Liver (tissue), 9 donors: Measurements from ENCODE around the gene VPS11. TPM values are rescaled to one million over a fixed set of nuclear protein-coding genes. Genes with fewer than 3 reads are reported as not detected.

ENCODE experiments used
- DNase-seq: peaks from one replicate; pipeline ENCODE4 v3.0.0-alpha.2; 2017; ENCODE audit warnings: low spot score
- H3K27ac ChIP-seq, 2 donors: one replicate each; pipeline ENCODE4 v1.7.0; 2013; ENCODE audit warnings: inconsistent platforms in 2 of 2, low read length in 2 of 2, control low read depth in 1 of 2, low read depth in 1 of 2, mild to moderate bottlenecking in 1 of 2
- H3K27me3 ChIP-seq, 4 donors: one replicate each; pipeline versions ENCODE4 v1.6.1 to v1.7.0; 2013; ENCODE audit warnings: low read length in 3 of 4, inconsistent platforms in 1 of 4, mild to moderate bottlenecking in 1 of 4, moderate library complexity in 1 of 4; ENCODE audit not compliant: control insufficient read depth in 4 of 4, insufficient read depth in 4 of 4
- H3K36me3 ChIP-seq, 4 donors: one replicate each; pipeline versions ENCODE4 v1.6.1 to v1.7.0; 2013; ENCODE audit warnings: low read length in 3 of 4, mild to moderate bottlenecking in 3 of 4, low read depth in 1 of 4, moderate library complexity in 1 of 4; ENCODE audit not compliant: control insufficient read depth in 4 of 4, insufficient read depth in 3 of 4
- H3K4me1 ChIP-seq, 4 donors: one replicate each; pipeline versions ENCODE4 v1.6.1 to v1.7.0; 2013; ENCODE audit warnings: low read length in 3 of 4, mild to moderate bottlenecking in 3 of 4, moderate library complexity in 1 of 4; ENCODE audit not compliant: control insufficient read depth in 4 of 4, insufficient read depth in 4 of 4
- H3K4me3 ChIP-seq, 3 donors: one replicate each; pipeline versions ENCODE4 v1.6.1 to v1.7.0; 2013; ENCODE audit warnings: low read length in 3 of 3, control low read depth in 1 of 3, low read depth in 1 of 3, mild to moderate bottlenecking in 1 of 3
- H3K9ac ChIP-seq, 2 donors: one replicate each; pipeline ENCODE4 v1.7.0; 2013; ENCODE audit warnings: low read length in 2 of 2, mild to moderate bottlenecking in 2 of 2, moderate library complexity in 2 of 2, control low read depth in 1 of 2, low read depth in 1 of 2
- H3K9me3 ChIP-seq, 4 donors: one replicate each; pipeline versions ENCODE4 v1.6.1 to v1.7.0; 2013; ENCODE audit warnings: low read length in 3 of 4; ENCODE audit not compliant: control insufficient read depth in 4 of 4
- ATF3 ChIP-seq: IDR thresholded peaks from 2 replicates; pipeline ENCODE4 v1.6.1; 2016; ENCODE audit warnings: antibody characterized with exemption
- CTCF ChIP-seq: fragments of 150-350 bp; IDR thresholded peaks from 2 replicates; pipeline ENCODE4 v1.5.1; 2017; ENCODE audit warnings: improper control_type of control experiment, low read depth, low read length; ENCODE audit not compliant: missing input control
- EGR1 ChIP-seq, 2 donors: IDR thresholded peaks; 2 replicates each; pipeline ENCODE4 v1.6.1; 2016 to 2018; ENCODE audit warnings: antibody characterized with exemption in 2 of 2, low read depth in 2 of 2
- FOXA1 ChIP-seq: IDR thresholded peaks from 2 replicates; pipeline ENCODE4 v1.6.1; 2016; ENCODE audit warnings: antibody characterized with exemption
- FOXA2 ChIP-seq: IDR thresholded peaks from 2 replicates; pipeline ENCODE4 v1.6.1; 2016; ENCODE audit warnings: antibody characterized with exemption
- GABPA ChIP-seq, 2 donors: IDR thresholded peaks in 1 of 2; conservative IDR thresholded peaks in 1 of 2; 2 replicates each; pipeline ENCODE4 v1.6.1; 2016; ENCODE audit warnings: antibody characterized with exemption in 2 of 2, mild to moderate bottlenecking in 1 of 2, moderate library complexity in 1 of 2
- HNF4A ChIP-seq, 2 donors: conservative IDR thresholded peaks; 2 replicates each; pipeline ENCODE4 v1.6.1; 2016; ENCODE audit warnings: antibody characterized with exemption in 2 of 2, mild to moderate bottlenecking in 2 of 2
- JUND ChIP-seq, 2 donors: IDR thresholded peaks; 2 replicates each; pipeline ENCODE4 v1.6.1; 2016; ENCODE audit warnings: antibody characterized with exemption in 2 of 2
- MAX ChIP-seq: IDR thresholded peaks from 2 replicates; pipeline ENCODE4 v1.6.1; 2016; ENCODE audit warnings: antibody characterized with exemption
- NR2F2 ChIP-seq: IDR thresholded peaks from 2 replicates; pipeline ENCODE4 v1.6.1; 2016; ENCODE audit warnings: antibody characterized with exemption
- RAD21 ChIP-seq, 2 donors: IDR thresholded peaks; 2 replicates each; pipeline ENCODE4 v1.6.1; 2016; ENCODE audit warnings: antibody characterized with exemption in 2 of 2, mild to moderate bottlenecking in 2 of 2
- REST ChIP-seq: IDR thresholded peaks from 2 replicates; pipeline ENCODE4 v1.6.1; 2016; ENCODE audit warnings: antibody characterized with exemption, mild to moderate bottlenecking
- RXRA ChIP-seq, 2 donors: IDR thresholded peaks; 2 replicates each; pipeline ENCODE4 v1.6.1; 2017 to 2018; ENCODE audit warnings: antibody characterized with exemption in 2 of 2, mild to moderate bottlenecking in 1 of 2
- SP1 ChIP-seq: IDR thresholded peaks from 2 replicates; pipeline ENCODE4 v1.6.1; 2018; ENCODE audit warnings: antibody characterized with exemption, mild to moderate bottlenecking
- TAF1 ChIP-seq: conservative IDR thresholded peaks from 2 replicates; pipeline ENCODE4 v1.6.1; 2016; ENCODE audit warnings: antibody characterized with exemption, mild to moderate bottlenecking
- YY1 ChIP-seq: IDR thresholded peaks from 2 replicates; pipeline ENCODE4 v1.6.1; 2016; ENCODE audit warnings: antibody characterized with exemption, mild to moderate bottlenecking
- ZBTB33 ChIP-seq: IDR thresholded peaks from 2 replicates; pipeline ENCODE4 v1.6.1; 2016; ENCODE audit warnings: antibody characterized with exemption
- WGBS: extraction: QIAGEN DNeasy Blood & Tissue Kit; methylation state at CpG from one replicate; pipeline ENCODE4 v1.1.7; 2013; 5-methylcytosine and 5-hydroxymethylcytosine counted together
- polyA plus RNA-seq, 2 donors: library from polyadenylated mRNA; stranded (reverse) in 1 of 2; unstranded in 1 of 2; fragments of 200-250 nt in 1 of 2; fragments of >200 nt in 1 of 2; fragmentation: Nextera tagmentation in 1 of 2; extraction: Ambion mirVana in 1 of 2; gene quantifications; one replicate each; pipeline versions ENCODE4 v1.2.1 to v1.2.3, GENCODE V29; 2013 to 2015
- total RNA-seq, 2 donors: library from RNA; depleted of rRNA; stranded (reverse); fragments of >200 nt; gene quantifications; one replicate each; pipeline ENCODE4 v1.2.3, GENCODE V29; 2014
- donor health status: healthy.
- donor health status: healthy.
- donor health status: healthy.
- donor health status: healthy.
- donor health status: healthy.

VPS11 gene
- total and polyA plus RNA-seq, 4 donors: 7.2 to 17.4 (median 12.2) TPM

- Histone ChIP-seq H3K4me1 (peaks cover 5 to 46% (median 30%) of the 10 kb centered on the region in 4 donors), H3K4me3 (peak overlapping the region; percentile 66 to 86 (median 71)), H3K27me3 (no peaks in the 10 kb centered on the region), H3K9ac (peak overlapping the region; percentile 77 to 79), H3K36me3 (peaks cover 0 to 7% (median 3%) of the 10 kb centered on the region in 4 donors), H3K27ac (peak overlapping the region; percentile 92 to 97), H3K9me3 (no peaks in the 10 kb centered on the region)
- WGBS: 2% methylated on average over 13 of the region's 13 CpGs
- no peak for TF ChIP-seq FOXA1
- TF ChIP-seq ATF3: no peak
- no peak for TF ChIP-seq RXRA (IDR thresholded peaks at IDR 0.05)
- TF ChIP-seq YY1: no peak
- no peak for TF ChIP-seq RAD21 (IDR thresholded peaks at IDR 0.05)
- TF ChIP-seq SP1: no peak
- TF ChIP-seq CTCF: no peak
- no peak for TF ChIP-seq TAF1
- no peak for TF ChIP-seq NR2F2
- no peak for TF ChIP-seq ZBTB33
- no peak for TF ChIP-seq EGR1 (IDR thresholded peaks at IDR 0.05; ENCODE audit: low read depth in 2 of 2)
- no peak for TF ChIP-seq JUND (IDR thresholded peaks at IDR 0.05)
- TF ChIP-seq FOXA2: no peak
- TF ChIP-seq GABPA (IDR thresholded peaks at IDR 0.05 in 1 of 2, conservative IDR thresholded peaks at IDR 0.05 in 1 of 2): no peak
- no peak for TF ChIP-seq HNF4A (conservative IDR thresholded peaks at IDR 0.05)
- TF ChIP-seq REST: no peak
- TF ChIP-seq MAX: no peak
- DNase-seq: no peak
Observed at GRCh38 chr11:119030029-119030328, 37.6 kb upstream of the VPS11 start.
